Activated T-cell treated with anti-CD3 and anti-CD28 coated beads, Interleukin-2, amount 50 U/mL, for 1 hour (primary cell): ENCODE results near the gene RPL35.
"Not testable (repeated sequence)": the region's sequence is repeated elsewhere in the genome, so short reads cannot be mapped to it uniquely, and the experiment has no call there.

ENCODE experiments used
- DNase-seq: peaks from one replicate; pipeline ENCODE4 v3.0.0-alpha.2; 2020

RPL35 gene

DNA sequence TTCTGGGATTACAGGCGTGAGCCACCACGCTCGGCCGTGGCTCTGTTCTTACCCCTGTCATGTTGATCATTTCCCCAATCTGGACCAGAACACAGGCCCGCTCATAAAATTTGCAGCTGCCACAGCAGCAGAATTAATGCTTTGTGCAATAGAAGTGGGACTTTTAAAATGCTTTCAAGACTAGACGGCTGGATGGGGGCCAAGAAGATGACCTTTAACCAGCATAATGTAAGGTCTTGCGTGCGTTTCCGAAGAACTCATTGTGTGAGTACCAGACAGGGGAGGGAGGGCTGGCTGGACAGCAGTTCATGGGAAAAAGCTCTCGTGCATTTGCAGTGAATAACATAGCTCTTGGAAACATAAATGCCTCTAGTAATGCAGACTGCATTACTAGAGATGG is 12.0 kb downstream of the RPL35 start:
- no peak for DNase-seq

DNA sequence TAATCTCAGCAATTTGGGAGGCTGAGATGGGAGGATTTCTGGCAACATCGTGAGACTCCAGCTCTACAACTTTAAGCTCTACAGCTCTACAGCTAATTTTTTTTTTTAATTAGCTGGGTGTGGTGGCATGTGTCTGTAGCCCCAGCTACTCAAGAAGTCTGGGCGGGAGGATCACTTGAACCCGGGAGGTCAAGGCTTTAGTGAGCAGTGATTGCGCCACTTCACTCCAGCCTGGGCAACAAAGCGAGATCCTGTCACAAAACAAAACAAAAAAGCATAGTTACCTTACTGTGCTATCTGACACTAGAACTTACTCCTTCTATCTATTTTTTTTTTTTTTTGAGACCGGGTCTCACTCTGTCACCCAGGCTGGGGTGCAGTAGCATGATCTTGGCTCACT is 14.8 kb downstream of the RPL35 start:
- DNase-seq: no peak

DNA sequence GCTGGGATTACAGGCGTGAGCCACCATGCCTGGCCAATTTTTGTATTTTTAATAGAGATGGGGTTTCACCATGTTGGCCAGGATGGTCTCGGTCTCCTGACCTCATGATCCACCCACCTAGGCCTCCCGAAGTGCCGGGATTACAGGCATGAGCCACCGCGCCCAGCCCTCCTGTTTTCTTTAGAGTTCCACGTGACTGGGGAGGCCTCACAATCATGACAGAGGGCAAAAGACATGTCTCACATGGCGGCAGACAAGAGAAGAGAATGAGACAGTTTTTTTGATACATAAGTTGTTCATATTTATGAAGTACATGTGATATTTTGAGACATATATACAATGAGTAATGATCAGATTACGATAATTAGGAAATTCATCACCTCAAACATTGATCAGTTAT is 15.3 kb downstream of the RPL35 start:
- DNase-seq: not testable (repeated sequence)

DNA sequence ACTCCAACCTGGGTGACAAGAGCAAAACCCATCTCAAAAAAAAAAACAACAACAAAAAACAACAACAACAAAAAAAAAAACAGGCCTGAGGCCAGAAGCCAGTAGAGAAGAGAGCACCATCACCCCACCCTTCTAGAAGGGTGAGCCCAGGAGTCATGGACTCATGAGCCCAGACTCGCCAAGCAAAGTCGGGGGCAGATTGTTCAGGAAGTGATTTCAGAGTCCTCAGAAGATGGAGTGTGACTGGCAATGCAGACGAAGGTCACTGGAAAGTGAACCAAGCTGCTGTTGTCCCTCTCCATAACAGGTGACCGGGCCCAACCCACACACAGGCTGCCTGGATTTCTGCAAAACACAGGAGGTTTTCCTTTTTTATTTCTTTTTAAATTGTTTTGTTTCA is 17.5 kb downstream of the RPL35 start:
- DNase-seq: no peak

DNA sequence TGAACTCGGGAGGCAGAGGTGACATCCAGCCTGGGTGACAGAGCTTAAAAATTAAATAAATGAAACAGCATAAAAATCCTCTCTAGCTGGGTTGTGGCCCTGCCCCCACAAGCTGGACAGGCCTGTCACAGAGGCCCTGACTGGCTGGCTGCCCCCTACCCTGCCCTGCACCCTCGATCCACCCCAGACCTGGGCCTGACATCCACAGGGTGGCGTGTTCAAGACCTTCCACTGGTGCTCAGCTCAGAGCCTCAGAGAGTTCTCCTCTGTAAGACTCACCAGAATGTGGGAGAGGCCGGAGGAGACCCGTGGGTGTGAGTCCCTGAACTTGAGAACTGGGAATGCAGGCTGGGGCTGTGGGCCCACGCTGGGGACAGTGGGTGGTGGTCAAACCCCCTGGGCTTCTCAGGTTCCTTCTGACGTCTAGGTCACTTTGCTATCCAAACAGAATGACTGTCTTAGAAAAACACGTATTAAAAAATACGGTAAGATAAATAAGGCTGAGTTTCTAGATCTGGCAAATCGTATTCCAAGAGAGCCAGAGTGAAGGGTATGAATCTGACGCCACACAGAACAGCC is 18.2 kb downstream of the RPL35 start:
- DNase-seq: no peak

DNA sequence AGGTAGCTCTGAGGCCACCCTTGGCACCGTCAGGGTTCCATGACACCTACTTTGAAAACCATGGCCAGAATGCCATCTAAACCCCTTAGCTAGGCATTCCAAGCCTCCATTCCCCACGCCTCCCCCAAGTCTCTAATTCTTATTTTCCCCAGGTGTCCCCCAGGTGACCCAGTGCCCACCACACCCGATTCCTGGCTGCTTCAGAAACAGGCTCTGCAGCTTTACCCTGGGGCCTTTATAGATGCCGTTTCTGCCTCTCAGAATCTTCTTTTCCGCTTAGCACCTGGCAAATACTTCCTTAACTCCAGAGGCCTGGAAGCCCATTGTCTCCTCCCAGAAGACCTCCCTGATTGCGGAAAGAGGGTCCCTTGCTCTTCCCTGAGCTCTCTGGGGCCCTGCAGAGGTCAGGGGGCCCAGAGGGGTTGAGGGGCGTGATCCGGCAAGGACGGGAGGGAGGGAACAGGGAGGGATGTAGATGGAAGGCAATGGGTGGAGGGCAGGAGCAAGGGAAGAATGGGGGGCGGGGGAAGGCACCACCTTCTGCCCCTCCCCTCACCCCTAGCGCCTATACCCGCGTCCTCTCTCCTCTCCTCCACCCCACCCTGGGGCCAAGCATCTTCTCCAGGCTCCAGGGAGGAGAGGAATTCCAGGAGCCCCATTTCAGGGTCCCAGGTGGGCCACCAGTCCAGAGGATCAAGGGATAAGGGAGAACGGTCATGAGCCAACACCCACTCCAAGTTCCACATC is 20.5 kb downstream of the RPL35 start:
- DNase-seq: no peak

DNA sequence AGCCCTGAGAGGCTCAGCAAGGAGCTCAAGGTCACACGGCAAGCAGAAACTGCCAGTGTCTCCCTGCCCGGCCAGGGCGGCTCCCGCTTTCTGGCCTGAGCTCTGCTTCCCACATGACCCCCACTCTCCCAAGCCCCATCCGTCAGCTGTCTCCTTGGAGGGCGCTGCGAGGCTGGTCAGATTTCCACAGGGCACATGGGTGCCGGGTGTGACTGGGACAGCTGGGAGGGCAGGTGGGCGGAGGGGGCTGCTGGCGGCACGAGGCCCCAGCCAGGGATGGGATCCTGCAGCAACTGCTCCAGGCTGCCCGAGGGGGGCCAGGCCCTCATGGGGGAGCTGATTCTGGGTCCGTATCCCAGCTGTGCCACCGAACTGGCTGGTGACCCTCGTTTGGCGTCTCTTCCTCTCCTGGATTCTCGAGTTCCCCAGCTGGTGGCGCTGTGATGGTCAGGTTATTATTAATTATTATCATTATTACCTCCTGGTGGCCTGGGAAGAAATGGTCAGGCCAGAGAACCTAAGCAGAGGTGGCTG is 21.4 kb downstream of the RPL35 start:
- DNase-seq: no peak

DNA sequence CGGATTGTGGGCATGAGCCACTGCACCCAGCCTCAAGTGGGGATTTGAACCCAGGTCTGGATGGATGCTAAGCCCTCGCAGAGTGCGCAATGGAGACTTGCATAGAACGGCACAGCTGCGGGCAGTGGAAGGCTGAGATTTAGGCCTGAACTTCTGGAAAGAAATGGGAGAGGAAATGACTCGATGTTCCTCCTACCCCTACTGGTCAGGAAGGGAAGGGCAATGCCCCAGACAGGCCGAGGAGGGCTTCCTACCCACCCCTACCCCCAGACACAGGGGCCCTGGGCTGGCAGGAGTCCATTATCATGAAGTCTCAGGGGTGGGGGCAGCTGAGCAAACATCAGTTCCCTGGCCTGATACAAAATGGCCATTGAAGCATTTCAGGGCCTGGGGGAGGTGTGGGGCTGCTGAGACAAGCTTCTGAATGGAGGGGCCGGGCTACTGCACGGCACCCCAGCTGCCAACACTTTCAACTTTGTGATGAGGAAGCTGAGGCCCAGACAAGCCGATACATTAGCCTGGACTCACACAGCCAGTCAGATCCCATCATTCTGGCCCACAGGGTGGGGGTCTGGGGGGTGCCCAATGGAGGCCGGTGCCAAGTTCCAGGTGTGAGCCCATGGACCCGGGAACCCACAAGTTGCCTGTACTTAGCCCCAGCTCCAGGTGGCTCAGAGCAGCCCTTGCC is 22.0 kb downstream of the RPL35 start:
- no peak for DNase-seq

DNA sequence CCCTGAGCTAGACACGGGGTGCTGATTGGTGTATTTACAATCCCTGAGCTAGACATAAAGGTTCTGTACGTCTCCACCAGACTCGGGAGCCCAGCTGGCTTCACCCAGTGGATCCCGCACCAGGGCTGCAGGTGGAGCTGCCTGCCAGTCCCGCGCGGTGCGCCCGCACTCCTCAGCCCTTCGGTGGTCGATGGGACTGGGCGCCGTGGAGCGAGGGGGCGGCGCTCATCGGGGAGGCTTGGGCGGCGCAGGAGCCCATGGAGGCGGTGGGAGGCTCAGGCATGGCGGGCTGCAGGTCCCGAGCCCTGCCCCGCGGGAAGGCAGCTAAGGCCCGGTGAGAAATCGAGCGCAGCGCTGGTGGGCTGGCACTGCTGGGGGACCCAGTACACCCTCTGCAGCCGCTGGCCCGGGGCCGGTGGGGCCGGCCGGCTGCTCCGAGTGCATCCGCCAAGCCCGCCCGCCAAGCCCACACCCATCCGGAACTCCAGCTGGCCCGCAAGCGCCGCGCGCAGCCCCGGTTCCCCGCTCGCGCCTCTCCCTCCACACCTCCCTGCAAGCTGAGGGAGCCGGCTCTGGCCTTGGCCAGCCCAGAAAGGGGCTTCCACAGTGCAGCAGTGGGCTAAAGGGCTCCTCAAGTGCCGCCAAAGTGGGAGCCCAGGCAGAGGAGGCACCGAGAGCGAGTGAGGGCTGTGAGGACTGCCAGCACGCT is 23.0 kb downstream of the RPL35 start:
- not testable (repeated sequence) for DNase-seq

DNA sequence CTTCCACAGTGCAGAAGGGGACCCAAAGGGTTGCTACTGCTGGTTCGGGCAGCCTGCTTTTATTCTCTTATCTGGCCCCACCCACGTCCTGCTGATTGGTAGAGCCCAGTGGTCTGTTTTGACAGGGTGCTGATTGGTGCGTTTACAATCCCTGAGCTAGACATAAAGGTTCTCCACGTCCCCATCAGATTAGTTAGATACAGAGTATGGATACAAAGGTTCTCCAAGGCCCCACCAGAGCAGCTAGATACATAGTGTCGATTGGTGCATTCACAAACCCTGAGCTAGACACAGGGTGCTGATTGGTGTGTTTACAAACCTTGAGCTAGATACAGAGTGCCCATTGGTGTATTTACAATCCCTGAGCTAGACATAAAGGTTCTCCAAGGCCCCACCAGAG is 23.6 kb downstream of the RPL35 start:
- DNase-seq: not testable (repeated sequence)

DNA sequence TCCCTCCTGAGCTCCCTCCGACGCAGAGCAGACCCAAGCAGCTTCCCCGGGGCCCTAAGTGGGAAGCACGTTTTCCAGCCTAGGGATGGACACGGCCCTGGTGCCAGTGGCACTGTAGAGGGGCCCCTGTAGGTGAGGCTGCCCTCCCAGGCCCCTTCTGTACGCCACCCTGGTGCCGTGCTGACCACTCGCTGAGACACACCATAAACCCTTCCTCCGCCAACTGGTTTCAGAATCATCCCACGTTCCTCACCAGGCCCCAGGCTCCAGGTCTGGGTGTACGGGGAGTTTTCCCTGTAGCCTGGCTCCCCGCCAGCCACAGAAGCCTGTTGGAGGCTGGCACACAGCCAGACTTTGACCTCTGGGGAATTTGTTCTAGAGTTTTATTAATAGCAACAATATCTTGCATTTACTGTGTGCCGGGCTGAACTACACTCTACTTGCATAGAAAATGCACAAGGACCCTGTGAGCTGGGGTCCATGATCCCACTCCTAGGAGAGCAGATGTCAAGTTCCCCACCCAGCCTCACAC is 26.7 kb downstream of the RPL35 start:
- DNase-seq: no peak

DNA sequence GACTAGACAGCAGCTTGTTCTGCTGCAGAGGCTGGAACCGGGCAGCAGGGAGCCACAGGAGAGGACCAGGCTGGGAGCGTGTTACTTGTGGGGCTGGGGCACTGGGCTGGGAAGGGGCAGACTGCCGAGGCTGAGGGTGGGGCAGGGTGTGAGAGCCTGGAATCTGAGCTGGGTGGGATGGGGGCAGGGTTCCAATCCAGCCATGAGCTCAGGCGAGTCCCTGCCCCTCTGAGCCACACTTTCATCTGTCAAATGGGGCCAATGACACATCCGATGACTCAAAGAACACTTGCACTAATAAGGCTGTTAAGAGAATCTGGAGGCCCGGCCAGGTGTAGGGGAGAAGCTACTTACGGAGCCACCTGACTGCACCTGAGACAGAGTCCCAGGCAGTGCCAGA is 27.2 kb downstream of the RPL35 start:
- no peak for DNase-seq

DNA sequence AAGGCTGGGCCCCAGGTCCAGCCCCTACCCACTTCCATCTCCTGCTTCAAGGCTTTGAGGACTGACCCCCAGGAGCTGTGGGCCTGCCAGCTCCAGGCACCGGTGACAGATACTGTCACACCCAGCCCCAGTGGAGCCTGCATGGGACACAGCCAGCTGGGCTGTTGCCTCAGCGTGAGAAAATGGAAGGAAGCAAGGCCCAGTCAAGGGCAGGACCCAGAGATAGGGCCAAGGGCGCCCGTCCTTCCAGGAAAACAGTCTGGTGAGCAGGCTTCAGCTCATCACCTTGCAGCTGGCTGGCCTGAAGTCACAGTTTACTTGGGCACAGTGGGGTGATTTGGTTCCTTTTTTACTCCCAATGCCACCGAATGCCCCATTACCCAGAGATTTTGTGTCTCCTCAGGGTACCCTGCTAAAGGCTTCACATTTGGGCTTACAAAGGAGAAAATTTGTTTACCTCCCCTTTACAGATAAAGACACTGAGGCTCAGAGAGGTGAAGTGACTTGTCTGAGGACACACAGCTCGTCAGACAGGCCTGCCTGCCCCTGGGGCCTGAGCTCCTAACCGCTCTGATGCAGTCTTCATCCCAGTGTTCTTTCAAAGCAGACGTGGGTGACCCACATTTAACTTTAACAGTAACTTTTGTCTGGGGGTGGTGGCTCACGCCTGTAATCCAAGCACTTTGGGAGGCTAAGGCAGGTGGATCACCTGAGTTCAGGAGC is 30.0 kb downstream of the RPL35 start:
- DNase-seq: no peak

DNA sequence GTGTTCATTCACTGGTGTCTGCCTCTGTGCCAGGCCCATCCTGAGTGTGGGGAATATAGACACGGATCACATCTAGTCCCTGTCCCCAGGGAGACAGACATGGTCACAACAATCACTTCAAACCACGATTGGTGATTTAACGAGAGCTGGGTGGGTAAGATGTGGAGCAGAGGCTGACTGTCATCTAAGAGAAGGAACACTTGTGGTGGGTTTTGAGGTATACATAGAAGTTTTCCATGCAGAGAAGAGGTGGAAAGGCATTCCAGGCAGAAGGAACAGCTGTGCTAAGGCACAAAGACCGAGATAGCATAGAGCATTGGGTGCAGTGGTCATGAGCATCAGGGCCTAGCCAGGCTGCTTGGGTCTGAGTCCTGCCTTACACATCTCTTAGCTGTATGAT is 31.2 kb downstream of the RPL35 start:
- DNase-seq: no peak

DNA sequence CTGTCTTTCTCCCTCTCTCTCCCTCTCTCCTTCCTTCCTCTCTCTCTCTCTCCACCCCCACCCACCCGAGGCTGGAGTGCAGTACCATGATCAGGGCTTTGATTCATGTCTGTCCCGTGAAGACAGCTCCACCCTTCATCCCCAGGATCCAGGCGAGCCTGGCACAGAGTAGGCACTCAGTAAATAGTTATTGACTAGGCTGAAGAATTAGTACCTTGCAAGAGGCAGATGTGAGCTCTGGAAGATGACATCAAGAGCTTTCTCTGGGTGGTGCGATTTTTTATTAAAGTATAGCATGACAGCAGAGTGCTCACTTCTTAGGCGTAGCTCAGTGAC is 32.5 kb downstream of the RPL35 start:
- no peak for DNase-seq

DNA sequence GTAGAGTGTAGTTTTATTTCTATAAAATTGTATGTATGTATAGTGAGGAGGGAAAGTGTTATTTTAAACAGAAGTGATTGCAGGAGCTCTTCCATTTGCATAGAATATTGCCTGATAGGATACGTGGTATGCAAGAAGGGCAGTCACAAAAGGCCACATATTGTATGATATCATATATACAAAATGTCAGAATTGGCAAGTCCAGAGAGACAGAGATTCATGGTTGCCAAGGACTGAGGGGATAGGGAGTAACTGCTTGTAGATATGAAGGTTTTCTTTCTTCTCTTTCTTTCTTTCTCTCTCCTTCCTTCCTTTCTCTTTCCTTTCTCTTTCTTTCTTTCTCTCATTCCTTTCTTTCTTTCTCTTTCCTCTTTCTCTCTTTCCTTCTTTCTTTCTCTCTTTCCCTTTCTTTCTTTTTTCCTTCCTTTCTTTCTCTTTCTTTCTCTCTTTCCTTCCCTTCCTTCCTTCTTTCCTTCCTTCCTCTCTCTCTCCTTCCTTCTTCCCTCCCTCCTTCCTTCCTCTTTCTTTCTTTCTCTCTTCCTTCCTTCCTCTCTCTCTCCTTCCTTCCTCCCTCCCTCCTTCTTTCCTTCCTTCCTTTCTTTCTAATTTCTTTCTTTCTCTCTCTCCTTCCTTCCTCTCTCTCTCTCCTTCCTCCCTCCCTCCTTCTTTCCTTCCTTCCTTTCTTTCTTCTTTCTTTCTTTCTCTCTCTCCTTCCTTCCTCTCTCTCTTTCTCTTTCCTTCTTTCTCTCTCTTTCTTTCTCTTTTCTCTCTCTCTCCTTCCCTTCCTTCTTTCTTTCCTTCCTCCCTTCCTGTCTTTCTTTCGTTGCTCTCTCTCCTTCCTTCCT is 33.0 kb downstream of the RPL35 start:
- DNase-seq: no peak

DNA sequence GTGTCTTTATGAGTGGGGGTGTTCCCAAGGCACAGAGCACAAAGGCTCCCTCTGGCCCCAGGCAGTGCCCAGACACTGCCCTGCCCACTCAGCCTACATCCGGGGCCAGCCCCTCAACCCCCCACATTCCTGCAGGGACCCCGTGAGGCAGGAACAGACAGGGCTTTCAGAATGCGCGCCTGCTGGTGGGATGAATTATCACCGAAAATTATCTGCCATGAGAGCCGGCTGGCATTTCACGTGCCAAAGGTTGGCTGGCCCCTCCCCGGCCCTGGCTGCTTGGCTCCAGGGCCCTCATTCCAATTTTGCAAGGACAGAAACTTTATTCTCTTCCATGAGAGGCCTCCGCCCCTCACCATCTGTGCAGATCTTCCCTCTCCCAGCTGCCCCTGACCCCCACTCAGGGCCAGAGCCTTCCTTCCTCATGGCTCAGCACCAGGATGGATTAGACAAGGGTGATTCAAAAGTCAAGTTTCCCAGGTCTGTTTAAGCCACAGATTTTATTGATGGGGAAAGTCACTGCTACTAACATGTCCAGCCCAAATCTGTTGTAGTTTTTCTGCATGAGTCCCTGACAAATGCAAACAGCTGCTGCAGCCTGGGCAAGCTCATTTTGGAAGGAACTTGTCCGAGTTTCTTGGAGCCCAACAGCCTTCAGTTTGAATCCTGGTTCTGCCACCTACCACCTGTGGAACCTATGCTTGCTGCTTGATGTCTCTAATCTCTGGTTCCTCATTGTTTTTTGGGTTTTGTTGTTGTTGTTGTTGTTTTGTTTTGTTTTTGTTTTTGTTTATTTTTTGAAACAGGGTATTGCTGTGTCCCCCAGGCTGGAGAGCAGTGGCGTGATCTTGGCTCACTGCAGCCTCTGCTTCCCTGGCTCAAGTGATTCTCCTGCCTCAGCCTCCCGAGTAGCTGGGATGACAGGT is 40.8 kb downstream of the RPL35 start:
- DNase-seq: no peak

DNA sequence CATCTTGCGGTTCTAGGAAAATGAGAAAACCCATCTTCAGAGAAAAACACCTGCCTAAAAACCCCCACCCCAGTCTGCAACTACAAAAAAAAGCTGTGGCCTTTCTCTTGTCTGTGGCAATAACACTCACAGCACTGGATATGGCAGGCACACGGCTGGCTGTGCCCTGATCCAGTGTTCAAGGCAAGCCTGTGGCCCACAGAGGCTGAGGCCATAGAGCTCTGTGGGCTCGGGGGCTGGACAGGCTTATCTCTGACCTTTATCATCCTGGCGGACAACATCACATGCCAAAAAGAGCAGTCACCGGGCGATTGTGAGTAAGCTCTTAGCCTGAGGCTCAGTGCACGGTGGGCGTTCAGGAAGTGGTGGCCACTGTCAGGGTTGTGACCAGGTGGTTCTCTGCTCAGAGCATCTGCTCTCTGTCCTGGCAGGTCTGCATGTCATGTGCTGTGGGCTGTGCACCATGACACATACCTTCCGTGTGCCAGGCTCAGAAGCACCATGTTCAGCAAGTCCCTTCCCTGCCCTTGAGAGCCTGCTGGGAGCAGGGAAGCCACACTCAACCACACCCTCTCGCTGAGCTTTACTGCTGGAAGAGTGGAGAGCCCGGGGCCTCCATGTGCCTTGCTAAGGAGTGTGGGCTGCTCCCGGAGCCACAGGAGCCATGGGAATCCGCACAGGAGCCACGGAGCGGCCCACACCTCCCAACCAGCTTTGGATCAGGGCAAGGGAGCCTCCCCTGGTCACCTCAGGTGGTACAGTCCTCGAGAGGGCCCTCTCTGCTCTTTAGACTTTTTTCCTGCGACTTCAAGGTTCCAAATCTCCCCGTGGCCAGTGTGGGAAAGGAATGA is 43.1 kb downstream of the RPL35 start:
- no peak for DNase-seq

DNA sequence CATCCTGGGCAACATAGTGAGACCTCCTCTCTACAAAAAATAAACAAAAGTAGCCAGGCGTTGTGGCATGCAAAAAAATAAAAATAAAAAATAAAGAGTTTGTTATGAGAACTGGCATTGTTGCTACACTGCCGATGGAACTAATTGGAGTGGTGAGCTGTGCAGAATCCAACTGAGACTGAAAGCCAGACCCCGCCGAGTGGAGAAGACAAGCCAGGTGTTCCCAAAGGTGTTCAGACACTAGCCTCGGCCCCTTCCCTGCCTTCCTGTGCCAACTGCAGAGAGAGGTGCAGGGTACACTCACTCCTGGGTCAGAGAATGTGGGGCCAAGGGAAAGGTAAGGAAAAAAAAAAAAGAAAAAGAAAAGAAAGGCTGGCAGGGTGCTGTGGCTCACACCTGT is 46.2 kb downstream of the RPL35 start:
- DNase-seq: no peak

DNA sequence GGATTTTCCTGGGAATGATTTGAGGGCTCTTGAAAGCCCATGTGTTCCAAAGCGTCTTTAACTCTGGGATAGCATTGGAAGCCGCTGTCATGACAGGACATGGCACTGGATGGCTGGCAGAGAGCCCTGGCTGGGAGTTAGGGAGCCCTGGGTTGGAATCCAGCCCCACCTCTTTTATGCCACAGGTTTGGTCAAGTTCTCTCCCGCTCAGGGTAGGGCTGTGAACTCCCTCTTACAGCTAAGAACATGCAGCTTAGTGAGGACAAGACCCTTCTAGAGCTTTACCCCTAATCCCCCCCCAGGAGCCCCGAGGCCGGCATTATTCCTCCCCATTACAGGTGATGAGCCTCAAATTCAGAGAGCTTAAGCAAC is 47.6 kb downstream of the RPL35 start:
- no peak for DNase-seq
